Measurements from ENCODE around the gene SERTAD4. TPM values are rescaled to one million over a fixed set of nuclear protein-coding genes. Genes with fewer than 3 reads are reported as not detected.

The SERTAD4 gene
- total and polyA plus RNA-seq, 2 experiments from 2014 or later, result 1.3 to 1.6 TPM

GRCh38 chr1:210288116-210288515 lies 55.5 kb downstream of the SERTAD4 start:
- H3K36me3 ChIP-seq (ENCODE audit: insufficient read depth), result no peaks in the 10 kb centered on the region
- H3K9me2 ChIP-seq (ENCODE audit: insufficient read depth), result no peaks in the 10 kb centered on the region
- Mint-ChIP-seq H3K4me1 (peaks cover 15% of the 10 kb centered on the region; the same call in 2 of the 3 replicates), H3K27ac (no peak overlapping the region), H3K4me3 (no peak overlapping the region), H3K27me3 (ENCODE audit: insufficient read depth, low read depth, poor library complexity) (peaks cover 8% of the 10 kb centered on the region), H3K9me3 (no peaks in the 10 kb centered on the region), H3K36me3 (ENCODE audit: low read depth) (no peaks in the 10 kb centered on the region)
- DNase-seq (ENCODE audit: low spot score), result no peak
- no peak overlapping the region for H3K4me3 ChIP-seq
- TF ChIP-seq NANOG (IDR thresholded peaks at IDR 0.05; ENCODE audit: borderline replicate concordance), result no peak
- no peak for TF ChIP-seq CREB1 (CRISPR knock-in tag; IDR thresholded peaks at IDR 0.05; ENCODE audit: low read depth)
- TF ChIP-seq STAT1 (IDR thresholded peaks at IDR 0.05; ENCODE audit: unreplicated experiment), result no peak
- TF ChIP-seq EZH2 (IDR thresholded peaks at IDR 0.05; ENCODE audit: low read depth, unreplicated experiment), result no peak
- no peak for TF ChIP-seq ETS1 (IDR thresholded peaks at IDR 0.05)
- no peak for TF ChIP-seq JUNB (IDR thresholded peaks at IDR 0.05; ENCODE audit: unreplicated experiment)
- no peak for TF ChIP-seq CTCF (conservative IDR thresholded peaks at IDR 0.05; ENCODE audit: low read depth in 2 of 2)
- TF ChIP-seq ZNF331 (CRISPR knock-in tag; IDR thresholded peaks at IDR 0.05; ENCODE audit: low read depth), result no peak
- no peak for TF ChIP-seq REST (IDR thresholded peaks at IDR 0.05; ENCODE audit: unreplicated experiment)
- H3K4me1 ChIP-seq (ENCODE audit: insufficient read depth), result peaks cover 12% of the 10 kb centered on the region
- peaks cover 16% of the 10 kb centered on the region for H3K27me3 ChIP-seq (ENCODE audit: insufficient read depth)
- H3K27ac ChIP-seq (ENCODE audit: low read depth), result no peak overlapping the region
- no peaks in the 10 kb centered on the region for H3K79me2 ChIP-seq (replicated peaks; ENCODE audit: insufficient read depth)
- no peak for ATAC-seq
- no peak overlapping the region for H3K4me2 ChIP-seq
- no peak overlapping the region for H2AFZ ChIP-seq
- H3F3A ChIP-seq (replicated peaks; ENCODE audit: low read depth), result no peaks in the 10 kb centered on the region
- H4K20me1 ChIP-seq (replicated peaks; ENCODE audit: insufficient read depth), result no peaks in the 10 kb centered on the region

- no peak for TF ChIP-seq ETS1 (IDR thresholded peaks at IDR 0.05)
- no peak for TF ChIP-seq REST (IDR thresholded peaks at IDR 0.05; ENCODE audit: unreplicated experiment)
- no peak for TF ChIP-seq EZH2phosphoT487 (IDR thresholded peaks at IDR 0.05; ENCODE audit: unreplicated experiment)
- TF ChIP-seq POLR2AphosphoS5 (IDR thresholded peaks at IDR 0.05; ENCODE audit: low read depth), result no peak
- no peak for TF ChIP-seq ZNF114 (CRISPR knock-in tag; IDR thresholded peaks at IDR 0.05)
- no peak for TF ChIP-seq EZH2 (IDR thresholded peaks at IDR 0.05; ENCODE audit: low read depth, unreplicated experiment)
- no peak for TF ChIP-seq ZNF331 (CRISPR knock-in tag; IDR thresholded peaks at IDR 0.05; ENCODE audit: low read depth)
- H3F3A ChIP-seq (replicated peaks; ENCODE audit: low read depth), result no peaks in the 10 kb centered on the region
- H3K36me3 ChIP-seq (ENCODE audit: insufficient read depth), result no peaks in the 10 kb centered on the region
- H3K27me3 Mint-ChIP-seq (ENCODE audit: insufficient read depth, low read depth, poor library complexity), result peaks cover 13% of the 10 kb centered on the region
- H3K4me3 ChIP-seq, result no peak overlapping the region
- DNase-seq (ENCODE audit: low spot score) (no peak), ATAC-seq (no peak)
- H3K9me2 ChIP-seq (ENCODE audit: insufficient read depth), result no peaks in the 10 kb centered on the region
- no peaks in the 10 kb centered on the region for H3K79me2 ChIP-seq (replicated peaks; ENCODE audit: insufficient read depth)
- no peaks in the 10 kb centered on the region for H3K36me3 Mint-ChIP-seq (ENCODE audit: low read depth)
- no peaks in the 10 kb centered on the region for H4K20me1 ChIP-seq (replicated peaks; ENCODE audit: insufficient read depth)
- H3K4me1 ChIP-seq (ENCODE audit: insufficient read depth), result peaks cover 17% of the 10 kb centered on the region
- H2AFZ ChIP-seq, result no peak overlapping the region
- no peak overlapping the region for H3K4me3 Mint-ChIP-seq
- peaks cover 20% of the 10 kb centered on the region; the same call in 2 of the 3 replicates for H3K4me1 Mint-ChIP-seq
- H3K9me3 Mint-ChIP-seq, result no peaks in the 10 kb centered on the region
- H3K27ac ChIP-seq (ENCODE audit: low read depth), result no peak overlapping the region
- H3K27me3 ChIP-seq (ENCODE audit: insufficient read depth), result peaks cover 27% of the 10 kb centered on the region
- no peak overlapping the region for H3K4me2 ChIP-seq
- H3K27ac Mint-ChIP-seq, result no peak overlapping the region
Measured at GRCh38 chr1:210289248-210289647, 56.7 kb downstream of the SERTAD4 start.
